ENCODE results near the gene ZFP36L1. TPM values are rescaled to one million over a fixed set of nuclear protein-coding genes. Genes with fewer than 3 reads are reported as not detected.

Gene ZFP36L1
- total RNA-seq, 1 donor from 2014 or later: 42.9 TPM

DNA sequence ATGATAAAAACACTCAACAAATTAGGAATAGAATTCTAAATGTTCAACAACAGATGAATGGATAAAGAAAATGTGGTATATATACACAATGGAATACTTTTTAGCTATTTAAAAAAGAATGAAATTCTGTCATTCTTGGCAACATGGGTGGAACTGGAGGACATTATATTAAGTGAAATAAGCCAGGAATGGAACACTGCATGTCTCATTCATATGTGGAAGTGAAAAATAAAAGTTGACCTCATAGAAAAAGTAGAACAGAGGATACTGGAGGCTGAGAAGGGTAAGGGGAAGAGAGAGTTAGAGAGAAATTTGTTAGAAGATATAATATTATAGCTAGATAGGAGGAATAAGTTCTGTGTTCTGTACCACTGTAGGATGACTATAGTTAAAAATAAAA is 35.8 kb upstream of the ZFP36L1 start:
- Histone ChIP-seq H3K9ac (no peak overlapping the region), H3K27ac (no peak overlapping the region), H3F3A (ENCODE audit: low read depth) (no peaks in the 10 kb centered on the region), H3K4me3 (no peak overlapping the region), H3K4me2 (no peak overlapping the region), H3K36me3 (no peaks in the 10 kb centered on the region), H3K27me3 (no peaks in the 10 kb centered on the region), H3K4me1 (no peaks in the 10 kb centered on the region), H4K20me1 (ENCODE audit: low read depth) (no peaks in the 10 kb centered on the region), H3K9me3 (ENCODE audit: low read depth) (peaks cover 5% of the 10 kb centered on the region), H2AFZ (replicated peaks) (no peak overlapping the region), H3K79me2 (ENCODE audit: low read depth) (no peaks in the 10 kb centered on the region)
- no peak for DNase-seq (ENCODE audit: low spot score)
- Mint-ChIP-seq H3K9me3 (peaks cover 7% of the 10 kb centered on the region), H3K27ac (no peak overlapping the region), H3K36me3 (no peaks in the 10 kb centered on the region), H3K4me1 (peaks cover 4% of the 10 kb centered on the region), H3K4me3 (no peak overlapping the region), H3K27me3 (ENCODE audit: insufficient read depth, low read depth) (peaks cover 2% of the 10 kb centered on the region)
- TF ChIP-seq EZH2 (IDR thresholded peaks at IDR 0.05): no peak
- TF ChIP-seq EZH2phosphoT487 (IDR thresholded peaks at IDR 0.05): no peak
- TF ChIP-seq, protein P1, sequence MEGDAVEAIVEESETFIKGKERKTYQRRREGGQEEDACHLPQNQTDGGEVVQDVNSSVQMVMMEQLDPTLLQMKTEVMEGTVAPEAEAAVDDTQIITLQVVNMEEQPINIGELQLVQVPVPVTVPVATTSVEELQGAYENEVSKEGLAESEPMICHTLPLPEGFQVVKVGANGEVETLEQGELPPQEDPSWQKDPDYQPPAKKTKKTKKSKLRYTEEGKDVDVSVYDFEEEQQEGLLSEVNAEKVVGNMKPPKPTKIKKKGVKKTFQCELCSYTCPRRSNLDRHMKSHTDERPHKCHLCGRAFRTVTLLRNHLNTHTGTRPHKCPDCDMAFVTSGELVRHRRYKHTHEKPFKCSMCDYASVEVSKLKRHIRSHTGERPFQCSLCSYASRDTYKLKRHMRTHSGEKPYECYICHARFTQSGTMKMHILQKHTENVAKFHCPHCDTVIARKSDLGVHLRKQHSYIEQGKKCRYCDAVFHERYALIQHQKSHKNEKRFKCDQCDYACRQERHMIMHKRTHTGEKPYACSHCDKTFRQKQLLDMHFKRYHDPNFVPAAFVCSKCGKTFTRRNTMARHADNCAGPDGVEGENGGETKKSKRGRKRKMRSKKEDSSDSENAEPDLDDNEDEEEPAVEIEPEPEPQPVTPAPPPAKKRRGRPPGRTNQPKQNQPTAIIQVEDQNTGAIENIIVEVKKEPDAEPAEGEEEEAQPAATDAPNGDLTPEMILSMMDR (IDR thresholded peaks at IDR 0.05): no peak

DNA sequence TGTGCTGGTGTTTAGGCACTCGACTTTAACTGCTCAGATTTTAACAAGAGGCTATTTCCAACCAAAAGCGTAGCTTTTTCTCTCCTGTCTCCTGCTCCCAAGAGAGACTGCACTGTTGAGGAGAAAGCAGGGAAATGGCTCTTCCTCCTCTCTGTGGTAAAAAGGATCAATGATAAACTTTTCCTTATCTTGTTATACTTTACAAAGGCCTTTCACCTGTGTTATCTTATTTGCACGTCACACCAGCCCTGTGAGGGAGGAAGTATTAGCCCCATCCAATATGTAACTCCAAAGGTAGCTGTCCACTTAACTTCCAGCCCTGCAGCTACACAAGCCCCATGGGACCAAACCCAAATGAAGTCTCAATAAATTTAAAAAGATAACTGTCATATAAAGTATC is 32.9 kb upstream of the ZFP36L1 start:
- Histone ChIP-seq H3K79me2 (ENCODE audit: low read depth) (no peaks in the 10 kb centered on the region), H3K9me3 (ENCODE audit: low read depth) (no peaks in the 10 kb centered on the region), H3K27ac (no peak overlapping the region), H3K4me1 (no peaks in the 10 kb centered on the region), H3K4me2 (no peak overlapping the region), H3K36me3 (no peaks in the 10 kb centered on the region), H3F3A (ENCODE audit: low read depth) (no peaks in the 10 kb centered on the region), H4K20me1 (ENCODE audit: low read depth) (no peaks in the 10 kb centered on the region), H3K27me3 (no peaks in the 10 kb centered on the region), H3K9ac (no peak overlapping the region), H3K4me3 (no peak overlapping the region), H2AFZ (replicated peaks) (no peak overlapping the region)
- Mint-ChIP-seq H3K36me3 (no peaks in the 10 kb centered on the region), H3K27ac (no peak overlapping the region), H3K9me3 (peaks cover 5% of the 10 kb centered on the region), H3K4me1 (peaks cover 14% of the 10 kb centered on the region), H3K4me3 (no peak overlapping the region), H3K27me3 (ENCODE audit: insufficient read depth, low read depth) (peaks cover 6% of the 10 kb centered on the region)
- no peak for DNase-seq (ENCODE audit: low spot score)
- no peak for TF ChIP-seq EZH2 (IDR thresholded peaks at IDR 0.05)
- TF ChIP-seq, protein P1 (IDR thresholded peaks at IDR 0.05): no peak

DNA sequence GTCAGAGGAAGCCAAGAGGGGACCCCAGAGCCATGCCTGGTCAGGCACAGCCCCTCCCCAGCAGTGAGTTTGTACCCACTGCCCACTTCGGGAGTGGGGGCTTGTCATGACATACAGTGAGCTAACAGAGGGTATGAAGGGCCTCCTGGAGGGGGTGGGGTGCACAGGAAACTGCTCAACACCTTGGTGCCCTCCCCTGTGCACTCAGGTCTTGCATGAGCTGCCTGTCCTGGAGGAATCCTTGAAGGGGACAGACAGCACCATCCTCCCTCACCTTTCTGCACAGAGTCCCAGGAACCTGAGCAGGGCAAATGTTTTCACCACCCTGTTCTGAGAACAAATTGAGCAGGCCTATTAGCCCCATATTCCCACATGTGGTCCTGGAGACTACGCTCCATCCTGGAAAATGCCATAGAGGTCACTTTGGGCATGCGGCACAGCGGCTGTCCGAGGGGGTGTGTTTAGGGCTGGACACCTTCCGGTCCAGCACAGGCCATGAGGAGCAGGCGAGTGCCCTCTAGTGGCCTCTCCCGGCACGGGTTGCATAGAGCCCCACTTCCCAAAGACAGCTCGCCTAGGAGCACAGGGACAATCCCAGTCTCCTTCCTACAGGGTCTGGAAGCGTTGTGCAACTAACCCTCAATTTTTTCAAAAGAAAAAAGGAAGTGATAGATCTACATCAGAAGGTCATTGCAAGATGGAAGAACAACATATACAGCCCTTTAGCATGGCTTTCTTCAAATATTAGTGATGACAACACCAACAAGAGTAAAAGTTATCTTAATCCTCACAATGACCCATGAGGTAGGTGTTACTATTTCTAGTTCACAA is 31.9 kb upstream of the ZFP36L1 start:
- H3K27me3 ChIP-seq: no peaks in the 10 kb centered on the region
- H3F3A ChIP-seq (ENCODE audit: low read depth): peaks cover 6% of the 10 kb centered on the region
- no peaks in the 10 kb centered on the region for H3K9me3 ChIP-seq (ENCODE audit: low read depth)
- Mint-ChIP-seq H3K27ac (peak overlapping the region; percentile 82), H3K36me3 (no peaks in the 10 kb centered on the region), H3K27me3 (ENCODE audit: insufficient read depth, low read depth) (peaks cover 6% of the 10 kb centered on the region), H3K4me3 (no peak overlapping the region), H3K9me3 (no peaks in the 10 kb centered on the region), H3K4me1 (peaks cover 21% of the 10 kb centered on the region)
- no peak overlapping the region for H3K9ac ChIP-seq
- no peak overlapping the region for H3K27ac ChIP-seq
- H4K20me1 ChIP-seq (ENCODE audit: low read depth): no peaks in the 10 kb centered on the region
- peaks cover under 1% of the 10 kb centered on the region for H3K4me1 ChIP-seq
- TF ChIP-seq, protein P1 (IDR thresholded peaks at IDR 0.05): peak; percentile 93
- TF ChIP-seq EZH2 (IDR thresholded peaks at IDR 0.05): no peak
- no peak overlapping the region for H3K4me2 ChIP-seq
- DNase-seq (ENCODE audit: low spot score): peak; percentile 90
- H3K4me3 ChIP-seq: no peak overlapping the region
- H2AFZ ChIP-seq (replicated peaks): peak overlapping the region; percentile 87
- no peaks in the 10 kb centered on the region for H3K36me3 ChIP-seq
- H3K79me2 ChIP-seq (ENCODE audit: low read depth): no peaks in the 10 kb centered on the region
